ENCODE results near the gene TMEM170A.

The TMEM170A gene

GRCh38 chr16:75402159-75402820, 62.2 kb downstream of the TMEM170A start:
- no peak for DNase-seq (ENCODE audit: low read depth)

GRCh38 chr16:75401691-75402090, 62.8 kb downstream of the TMEM170A start:
- DNase-seq (ENCODE audit: low read depth) = no peak

- no peak for DNase-seq (ENCODE audit: low read depth)
These were observed 66.2 kb downstream of the TMEM170A start for GRCh38 chr16:75398333-75398732.

- no peak for DNase-seq (ENCODE audit: low read depth)
These were observed 69.5 kb downstream of the TMEM170A start for GRCh38 chr16:75394941-75395340.
